Measurements from ENCODE around the gene ORC2.
"Not testable (repeated sequence)": the region's sequence is repeated elsewhere in the genome, so short reads cannot be mapped to it uniquely, and the experiment has no call there.

The ORC2 gene

DNA sequence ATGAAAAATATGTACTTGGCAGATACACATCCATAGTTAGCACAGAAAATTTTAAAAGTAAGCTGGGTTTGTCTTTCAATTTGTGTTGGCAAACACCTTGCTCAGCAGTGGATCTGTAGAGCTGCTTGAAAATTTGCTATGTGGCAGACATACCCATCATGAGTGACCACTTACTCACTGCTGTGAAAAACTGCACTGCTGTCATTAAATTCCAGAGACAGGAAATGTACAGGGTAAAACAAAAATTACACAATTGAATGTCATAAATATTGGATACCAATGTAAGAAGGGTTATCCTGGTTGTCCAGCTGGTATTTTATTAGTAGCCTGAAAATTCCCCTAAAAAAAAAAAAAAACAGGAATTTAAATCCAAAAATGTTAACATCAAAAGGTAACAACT lies 49.8 kb downstream of the ORC2 start:
- DNase-seq (ENCODE audit: low read depth), result peak; percentile 29
- H3K4me3 ChIP-seq (ENCODE audit: control insufficient read depth, low read depth, low read length), result no peak overlapping the region
- TF ChIP-seq, protein P1, sequence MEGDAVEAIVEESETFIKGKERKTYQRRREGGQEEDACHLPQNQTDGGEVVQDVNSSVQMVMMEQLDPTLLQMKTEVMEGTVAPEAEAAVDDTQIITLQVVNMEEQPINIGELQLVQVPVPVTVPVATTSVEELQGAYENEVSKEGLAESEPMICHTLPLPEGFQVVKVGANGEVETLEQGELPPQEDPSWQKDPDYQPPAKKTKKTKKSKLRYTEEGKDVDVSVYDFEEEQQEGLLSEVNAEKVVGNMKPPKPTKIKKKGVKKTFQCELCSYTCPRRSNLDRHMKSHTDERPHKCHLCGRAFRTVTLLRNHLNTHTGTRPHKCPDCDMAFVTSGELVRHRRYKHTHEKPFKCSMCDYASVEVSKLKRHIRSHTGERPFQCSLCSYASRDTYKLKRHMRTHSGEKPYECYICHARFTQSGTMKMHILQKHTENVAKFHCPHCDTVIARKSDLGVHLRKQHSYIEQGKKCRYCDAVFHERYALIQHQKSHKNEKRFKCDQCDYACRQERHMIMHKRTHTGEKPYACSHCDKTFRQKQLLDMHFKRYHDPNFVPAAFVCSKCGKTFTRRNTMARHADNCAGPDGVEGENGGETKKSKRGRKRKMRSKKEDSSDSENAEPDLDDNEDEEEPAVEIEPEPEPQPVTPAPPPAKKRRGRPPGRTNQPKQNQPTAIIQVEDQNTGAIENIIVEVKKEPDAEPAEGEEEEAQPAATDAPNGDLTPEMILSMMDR (IDR thresholded peaks at IDR 0.05; ENCODE audit: control insufficient read depth, insufficient read depth, low read depth, low read length, missing control alignments), result no peak

DNA sequence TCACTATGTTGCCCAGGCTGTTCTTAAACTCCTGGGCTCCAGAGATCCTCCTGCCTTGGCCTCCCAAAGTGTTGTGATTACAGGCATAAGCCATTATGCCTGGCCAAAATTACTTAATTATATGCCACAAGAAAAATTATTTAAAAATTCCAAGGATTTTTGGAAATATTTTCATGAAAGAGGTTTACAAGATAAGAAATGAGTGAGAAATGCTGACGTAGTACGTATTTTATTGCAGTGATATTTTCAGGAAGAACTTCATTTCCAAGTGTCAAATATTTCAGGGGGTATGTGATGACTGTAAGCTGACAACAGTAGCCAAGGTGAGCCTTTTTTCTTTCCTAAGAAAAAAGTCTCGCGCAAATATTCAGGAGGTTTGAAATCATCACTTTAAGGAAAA lies 53.5 kb downstream of the ORC2 start:
- H3K4me3 ChIP-seq (ENCODE audit: control insufficient read depth, low read depth, low read length), result no peak overlapping the region
- TF ChIP-seq, protein P1 (IDR thresholded peaks at IDR 0.05; ENCODE audit: control insufficient read depth, insufficient read depth, low read depth, low read length, missing control alignments), result no peak
- no peak for DNase-seq (ENCODE audit: low read depth)

DNA sequence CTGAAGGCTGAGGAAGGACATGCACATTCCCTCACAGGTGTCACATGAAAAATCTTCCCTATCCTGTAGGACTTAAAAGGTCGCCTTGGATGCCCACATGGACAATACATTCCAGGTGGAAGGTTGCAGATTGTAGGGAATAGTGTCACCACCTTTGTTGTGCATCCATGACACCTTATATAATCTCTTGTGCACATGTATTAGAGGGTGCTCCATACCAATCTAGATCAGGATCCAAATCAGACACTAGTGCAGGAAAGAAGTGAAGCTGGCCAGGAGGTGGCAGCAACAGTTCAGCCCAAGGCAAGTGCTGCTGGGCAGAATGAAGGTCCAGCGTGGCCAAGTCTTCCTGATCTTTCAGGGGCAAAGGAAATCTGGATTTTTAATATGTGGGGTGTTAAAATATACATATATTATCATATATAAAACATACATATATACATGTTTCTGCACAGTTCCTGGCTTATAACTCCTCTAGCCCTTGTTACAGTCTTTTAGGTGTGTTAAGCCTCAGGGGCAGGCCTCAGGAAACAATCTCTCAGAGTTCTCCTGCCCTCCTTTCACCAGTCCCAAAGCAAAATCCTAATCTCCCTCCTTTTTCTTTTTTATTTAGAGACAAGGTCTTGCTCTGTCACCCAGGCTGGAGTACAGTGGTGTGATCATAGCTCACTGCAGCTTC lies 57.7 kb downstream of the ORC2 start:
- TF ChIP-seq, protein P1 (IDR thresholded peaks at IDR 0.05; ENCODE audit: control insufficient read depth, insufficient read depth, low read depth, low read length, missing control alignments), result peak; percentile 83
- no peak for DNase-seq (ENCODE audit: low read depth)
- H3K4me3 ChIP-seq (ENCODE audit: control insufficient read depth, low read depth, low read length), result no peak overlapping the region

DNA sequence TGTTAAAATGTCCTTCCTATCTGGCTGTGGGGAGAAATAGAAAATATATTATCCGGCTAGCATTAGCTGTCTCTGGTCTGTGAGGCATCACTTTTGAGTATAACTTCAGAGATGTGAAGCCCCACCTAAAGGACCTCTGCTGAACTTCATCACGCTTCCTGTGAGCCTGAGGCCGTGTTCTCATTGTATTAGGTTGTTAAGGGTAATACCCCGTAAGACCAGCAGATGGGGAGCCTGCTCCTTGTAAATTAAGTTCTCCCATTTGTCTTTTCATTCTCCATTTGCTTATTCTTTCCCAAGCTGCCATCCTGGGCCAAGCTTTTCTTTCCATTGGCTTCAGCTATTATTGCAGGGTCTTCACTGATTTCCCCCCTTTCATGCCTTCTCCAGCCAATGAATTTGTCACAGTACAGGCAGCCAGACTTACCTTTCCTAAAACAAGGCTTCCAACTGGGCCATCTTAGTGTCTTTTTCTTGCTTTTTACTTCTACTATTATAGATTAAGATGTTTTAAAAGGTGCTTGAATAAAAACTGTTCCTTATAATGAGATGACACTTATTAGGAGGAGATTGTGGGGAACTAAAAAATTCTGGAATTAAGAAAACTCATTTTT lies 61.9 kb downstream of the ORC2 start:
- TF ChIP-seq, protein P1 (IDR thresholded peaks at IDR 0.05; ENCODE audit: control insufficient read depth, insufficient read depth, low read depth, low read length, missing control alignments), result peak; percentile 77
- peak; percentile 76 for DNase-seq (ENCODE audit: low read depth)
- H3K4me3 ChIP-seq (ENCODE audit: control insufficient read depth, low read depth, low read length), result no peak overlapping the region

DNA sequence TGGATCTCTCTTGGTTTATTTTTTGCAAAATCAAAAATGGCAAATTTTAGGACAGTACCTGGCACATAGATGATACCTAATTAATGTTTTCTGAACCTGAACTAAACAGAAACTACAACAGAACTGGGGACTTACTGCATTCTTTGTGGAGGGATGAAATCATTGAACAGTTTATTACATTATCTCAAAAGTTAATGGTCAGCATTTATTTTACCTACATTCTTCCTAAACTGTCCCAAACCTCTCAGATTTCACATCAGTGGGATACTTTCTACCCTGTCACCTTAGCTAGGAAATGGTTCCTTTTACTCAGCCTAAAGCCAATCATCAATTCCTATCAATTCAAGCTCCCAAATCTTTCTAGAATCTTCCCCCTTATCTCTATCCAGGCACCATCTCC lies 64.0 kb downstream of the ORC2 start:
- TF ChIP-seq, protein P1 (IDR thresholded peaks at IDR 0.05; ENCODE audit: control insufficient read depth, insufficient read depth, low read depth, low read length, missing control alignments), result no peak
- H3K4me3 ChIP-seq (ENCODE audit: control insufficient read depth, low read depth, low read length), result no peak overlapping the region
- no peak for DNase-seq (ENCODE audit: low read depth)

DNA sequence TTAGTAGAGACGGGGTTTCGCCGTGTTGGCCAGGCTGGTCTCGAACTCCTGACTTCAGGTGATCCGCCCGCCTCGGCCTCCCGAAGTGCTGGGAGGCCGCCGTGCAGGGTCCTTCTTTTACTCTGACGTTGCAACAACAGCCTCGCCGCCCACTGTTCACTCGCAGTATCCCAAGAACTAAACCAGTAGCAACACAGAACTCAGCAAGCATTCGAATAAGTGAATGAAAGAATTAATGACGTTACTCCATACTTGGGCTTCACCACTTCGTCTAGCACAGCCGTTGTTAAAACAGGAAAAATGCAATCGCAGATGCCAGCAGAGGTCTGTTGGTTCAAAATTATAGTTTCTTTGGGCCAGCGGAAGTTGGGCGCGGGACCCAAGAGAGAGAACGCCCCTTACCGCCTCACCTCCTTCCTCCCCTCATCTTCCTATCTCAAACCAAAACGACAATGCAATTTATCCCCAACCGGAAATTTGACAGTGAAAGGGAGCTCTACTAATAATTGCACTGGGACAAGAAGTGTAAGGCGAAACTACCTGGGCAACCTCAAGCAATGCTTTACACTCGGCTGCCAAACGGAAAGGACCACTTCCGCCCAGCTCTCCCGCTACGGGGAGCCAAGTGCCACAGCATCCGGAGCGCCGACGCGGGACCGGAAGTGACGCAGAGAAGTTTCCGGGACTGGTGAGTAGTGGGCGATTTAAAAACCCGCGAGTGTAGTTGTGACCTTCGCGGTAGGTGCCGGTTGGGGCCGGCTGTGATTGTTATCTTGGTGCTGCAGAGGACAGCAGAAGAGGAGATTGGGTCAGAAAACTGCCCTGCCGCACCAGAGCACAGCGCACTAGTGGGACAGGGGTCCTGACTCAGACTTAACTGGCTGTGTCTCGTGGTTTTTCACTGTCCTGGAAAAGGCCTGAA lies 74.5 kb downstream of the ORC2 start, which contains the start of the genes NIF3L1 and PPIL3:
Gene NIF3L1, plus strand, starts transcription at position 668 of the 922 bp plus-strand sequence. CDS start 2,573 bp downstream, outside the sequence.
Gene PPIL3, minus strand, starts transcription at position 374 of the 922 bp plus-strand sequence. CDS start 1,462 bp downstream, outside the sequence.
- peak; percentile 85 for DNase-seq (ENCODE audit: low read depth)
- TF ChIP-seq, protein P1 (IDR thresholded peaks at IDR 0.05; ENCODE audit: control insufficient read depth, insufficient read depth, low read depth, low read length, missing control alignments), result peak; percentile 4
- peak within 1 kb of the TSS; percentile 58 for H3K4me3 ChIP-seq (ENCODE audit: control insufficient read depth, low read depth, low read length)

DNA sequence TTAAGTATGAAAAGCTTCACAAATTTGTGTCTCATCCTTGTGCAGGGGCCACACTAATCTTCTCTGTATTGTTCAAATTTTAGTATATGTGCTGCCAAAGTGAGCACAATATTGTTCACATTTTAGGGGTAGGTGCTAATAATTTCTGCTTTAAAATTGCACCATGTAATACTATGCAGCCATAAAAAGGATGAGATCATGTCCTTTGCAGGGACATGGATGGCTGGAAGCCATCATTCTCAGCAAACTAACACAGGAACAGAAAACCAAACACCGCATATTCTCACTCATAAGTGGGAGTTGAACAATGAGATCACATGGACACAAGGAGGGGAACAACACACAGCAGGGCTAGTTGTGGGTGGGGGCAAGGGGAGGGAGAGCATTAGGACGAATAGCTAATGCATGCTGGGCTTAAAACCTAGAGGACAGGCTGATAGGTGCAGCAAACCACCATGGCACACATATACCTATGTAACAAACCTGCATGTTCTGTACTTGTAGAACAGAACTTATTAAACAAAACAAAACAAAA lies 81.7 kb downstream of the ORC2 start:
- not testable (repeated sequence) for H3K4me3 ChIP-seq (ENCODE audit: control insufficient read depth, low read depth, low read length); DNase-seq (ENCODE audit: low read depth)
